ENCODE measurements around the gene PCCA. TPM values are rescaled to one million over a fixed set of nuclear protein-coding genes. Genes with fewer than 3 reads are reported as not detected.

Gene PCCA
- total and polyA plus RNA-seq, 2 donors (not counting 3 experiments of a cell fraction or from before 2014, with no cell fraction given): 5.7 to 20.2 TPM

DNA sequence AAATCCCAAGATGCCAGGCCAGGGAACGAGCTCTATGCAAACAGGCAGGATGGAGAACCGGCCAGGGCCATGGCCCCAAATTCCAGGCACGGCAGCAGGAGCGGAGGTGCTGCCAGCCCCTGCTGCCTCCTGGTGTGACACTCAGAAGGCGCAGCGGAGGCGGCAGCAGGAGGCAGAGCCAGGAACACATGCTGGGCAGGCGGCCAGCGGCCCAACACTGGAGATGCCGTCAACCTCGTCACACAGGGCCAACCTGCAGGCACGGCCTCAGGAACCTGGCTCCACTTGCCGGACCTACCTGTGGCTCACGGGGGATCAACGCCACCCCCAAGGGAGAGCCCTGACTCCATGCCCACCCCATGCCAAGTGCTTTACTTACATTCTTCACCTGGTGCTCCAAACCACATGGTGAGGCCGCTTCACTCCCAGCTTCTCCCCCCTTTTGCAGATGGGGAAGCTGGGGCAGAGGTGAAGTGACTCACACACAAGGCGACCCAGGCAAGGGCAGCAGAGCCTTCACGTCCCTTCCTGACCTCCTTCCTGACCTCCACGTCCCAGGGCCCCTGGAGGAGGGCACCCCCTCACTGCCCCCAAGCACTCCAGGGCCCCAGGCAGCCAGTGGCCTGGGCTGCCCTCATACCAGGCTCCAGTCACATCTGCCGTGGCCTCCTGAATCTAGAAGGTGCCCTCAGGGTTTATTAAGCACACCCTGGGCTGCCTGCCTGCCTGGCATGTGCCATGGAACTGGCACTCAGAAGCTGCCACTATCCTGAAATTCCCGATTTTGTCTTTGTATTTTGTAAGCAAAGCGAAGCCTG, 456.2 kb downstream of the PCCA start:
- DNase-seq (ENCODE audit: low read depth, low spot score): peak; percentile 66
- POLR2A ChIA-PET: no interaction called here
- FAIRE-seq: peak; percentile 76

DNA sequence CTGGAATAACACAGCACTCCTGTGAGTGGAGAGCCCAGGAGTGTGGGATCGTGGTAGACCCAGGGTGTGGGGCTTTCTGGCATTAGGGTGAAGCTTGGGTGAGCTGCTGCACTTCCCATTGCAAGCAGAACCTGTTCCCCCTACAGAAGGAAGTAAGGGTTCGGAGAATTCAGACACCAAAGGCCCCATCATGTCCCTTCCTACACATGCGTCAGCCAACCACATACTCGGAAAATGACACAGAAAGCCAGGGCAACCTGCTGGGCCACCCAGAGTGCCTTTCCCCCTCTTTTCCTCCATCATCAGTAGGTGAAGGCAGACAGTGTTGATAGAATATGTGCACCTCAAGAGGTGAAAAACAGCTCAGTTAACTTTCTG, 456.8 kb downstream of the PCCA start:
- FAIRE-seq: peak; percentile 18
- POLR2A ChIA-PET: interaction anchor here (0.7 kb wide), 1 partner anchor 160 kb away, joined by 5 read pairs; no protein-coding TSS in a partner anchor

More for the DNA sequence above, 456.2 kb downstream of the PCCA start:
- intact Hi-C loops (cut with micrococcal nuclease): loop anchor here (1.0 kb wide), 2 partner anchors 43 to 629 kb away; partner anchors contain the start of gene GGACT
- Histone ChIP-seq H3K36me3 (ENCODE audit: control insufficient read depth in 2 of 2, extremely low read depth in 1 of 2, insufficient read depth in 2 of 2, low read length in 2 of 2) (no peaks in the 10 kb centered on the region), H4K20me1 (replicated peaks; ENCODE audit: control insufficient read depth, extremely low read depth, insufficient read depth, low read length) (no peaks in the 10 kb centered on the region), H2AFZ (ENCODE audit: low read depth, low read length) (no peak overlapping the region), H3K4me3 (replicated peaks in 1 of 3; ENCODE audit: insufficient read depth in 1 of 3, low read depth in 1 of 3, low read length in 3 of 3) (no peak overlapping the region), H3K4me1 (ENCODE audit: control insufficient read depth, extremely low read depth, insufficient read depth, low read length) (peaks cover 13% of the 10 kb centered on the region), H3K9me3 (replicated peaks; ENCODE audit: control insufficient read depth, insufficient read depth, low read length) (no peaks in the 10 kb centered on the region), H3K27me3 (ENCODE audit: control insufficient read depth in 2 of 2, insufficient read depth in 2 of 2, low read length in 2 of 2) (no peaks in the 10 kb centered on the region), H3K9ac (replicated peaks; ENCODE audit: extremely low read depth, insufficient read depth, low read length) (no peak overlapping the region), H3K4me2 (ENCODE audit: insufficient read depth, low read length) (peak overlapping the region; percentile 23), H3K79me2 (ENCODE audit: control insufficient read depth, insufficient read depth, low read length) (no peaks in the 10 kb centered on the region), H3K27ac (ENCODE audit: insufficient read depth, low read depth, low read length) (no peak overlapping the region), H3K9me1 (replicated peaks; ENCODE audit: control insufficient read depth, extremely low read depth, insufficient read depth, low read length) (no peaks in the 10 kb centered on the region)
- BruUV-seq (replicated peaks): no TSS peak
- TF ChIP-seq POLR2AphosphoS5 (IDR thresholded peaks at IDR 0.05; ENCODE audit: insufficient read depth, low read depth, low read length): no peak
- TF ChIP-seq, protein P1, sequence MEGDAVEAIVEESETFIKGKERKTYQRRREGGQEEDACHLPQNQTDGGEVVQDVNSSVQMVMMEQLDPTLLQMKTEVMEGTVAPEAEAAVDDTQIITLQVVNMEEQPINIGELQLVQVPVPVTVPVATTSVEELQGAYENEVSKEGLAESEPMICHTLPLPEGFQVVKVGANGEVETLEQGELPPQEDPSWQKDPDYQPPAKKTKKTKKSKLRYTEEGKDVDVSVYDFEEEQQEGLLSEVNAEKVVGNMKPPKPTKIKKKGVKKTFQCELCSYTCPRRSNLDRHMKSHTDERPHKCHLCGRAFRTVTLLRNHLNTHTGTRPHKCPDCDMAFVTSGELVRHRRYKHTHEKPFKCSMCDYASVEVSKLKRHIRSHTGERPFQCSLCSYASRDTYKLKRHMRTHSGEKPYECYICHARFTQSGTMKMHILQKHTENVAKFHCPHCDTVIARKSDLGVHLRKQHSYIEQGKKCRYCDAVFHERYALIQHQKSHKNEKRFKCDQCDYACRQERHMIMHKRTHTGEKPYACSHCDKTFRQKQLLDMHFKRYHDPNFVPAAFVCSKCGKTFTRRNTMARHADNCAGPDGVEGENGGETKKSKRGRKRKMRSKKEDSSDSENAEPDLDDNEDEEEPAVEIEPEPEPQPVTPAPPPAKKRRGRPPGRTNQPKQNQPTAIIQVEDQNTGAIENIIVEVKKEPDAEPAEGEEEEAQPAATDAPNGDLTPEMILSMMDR (IDR thresholded peaks at IDR 0.05; ENCODE audit: extremely low read depth in 1 of 2, insufficient read depth in 1 of 2, low read depth in 1 of 2, low read length in 2 of 2): peak in 1 of 2 donors; percentile 26
- TF ChIP-seq GATA2 (IDR thresholded peaks at IDR 0.05; ENCODE audit: insufficient read depth, insufficient read length, low read depth, low read length): no peak
- CTCF ChIA-PET: no interaction called here
- dilution Hi-C loops (cut with MboI; ENCODE audit: extremely low pct_ligation_motif_present, low sequenced_read_pairs): no loop called here

More for the DNA sequence above, 456.8 kb downstream of the PCCA start:
- Histone ChIP-seq H3K27me3 (ENCODE audit: control insufficient read depth in 2 of 2, insufficient read depth in 2 of 2, low read length in 2 of 2) (no peaks in the 10 kb centered on the region), H2AFZ (ENCODE audit: low read depth, low read length) (no peak overlapping the region), H3K79me2 (ENCODE audit: control insufficient read depth, insufficient read depth, low read length) (no peaks in the 10 kb centered on the region), H3K4me3 (replicated peaks in 1 of 3; ENCODE audit: insufficient read depth in 1 of 3, low read depth in 1 of 3, low read length in 3 of 3) (no peak overlapping the region), H3K9me1 (replicated peaks; ENCODE audit: control insufficient read depth, extremely low read depth, insufficient read depth, low read length) (no peaks in the 10 kb centered on the region), H4K20me1 (replicated peaks; ENCODE audit: control insufficient read depth, extremely low read depth, insufficient read depth, low read length) (no peaks in the 10 kb centered on the region), H3K4me2 (ENCODE audit: insufficient read depth, low read length) (no peak overlapping the region), H3K36me3 (ENCODE audit: control insufficient read depth in 2 of 2, extremely low read depth in 1 of 2, insufficient read depth in 2 of 2, low read length in 2 of 2) (no peaks in the 10 kb centered on the region), H3K9me3 (replicated peaks; ENCODE audit: control insufficient read depth, insufficient read depth, low read length) (no peaks in the 10 kb centered on the region), H3K4me1 (ENCODE audit: control insufficient read depth, extremely low read depth, insufficient read depth, low read length) (peaks cover 13% of the 10 kb centered on the region), H3K9ac (replicated peaks; ENCODE audit: extremely low read depth, insufficient read depth, low read length) (no peak overlapping the region), H3K27ac (ENCODE audit: insufficient read depth, low read depth, low read length) (no peak overlapping the region)
- DNase-seq (ENCODE audit: low read depth, low spot score): no peak
- TF ChIP-seq EZH2 (IDR thresholded peaks at IDR 0.05; ENCODE audit: borderline replicate concordance, low read depth, low read length, severe bottlenecking) (no peak), JUN (IDR thresholded peaks at IDR 0.05; ENCODE audit: borderline replicate concordance, insufficient read depth, insufficient read length, low read depth) (no peak), POLR2AphosphoS5 (IDR thresholded peaks at IDR 0.05; ENCODE audit: insufficient read depth, low read depth, low read length) (no peak), GATA2 (IDR thresholded peaks at IDR 0.05; ENCODE audit: insufficient read depth, insufficient read length, low read depth, low read length) (no peak), POLR2A (IDR thresholded peaks at IDR 0.05; ENCODE audit: low read depth, low read length) (no peak), FOS (IDR thresholded peaks at IDR 0.05; ENCODE audit: borderline replicate concordance, insufficient read depth, low read length) (no peak), MYC (IDR thresholded peaks at IDR 0.05; ENCODE audit: low read depth, low read length) (no peak)
- TF ChIP-seq, protein P1 (IDR thresholded peaks at IDR 0.05; ENCODE audit: extremely low read depth in 1 of 2, insufficient read depth in 1 of 2, low read depth in 1 of 2, low read length in 2 of 2): no peak
- TF ChIP-seq, protein P2, sequence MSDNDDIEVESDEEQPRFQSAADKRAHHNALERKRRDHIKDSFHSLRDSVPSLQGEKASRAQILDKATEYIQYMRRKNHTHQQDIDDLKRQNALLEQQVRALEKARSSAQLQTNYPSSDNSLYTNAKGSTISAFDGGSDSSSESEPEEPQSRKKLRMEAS (IDR thresholded peaks at IDR 0.05; ENCODE audit: insufficient read depth, insufficient read length): no peak
- CTCF ChIA-PET: no interaction called here
- no TSS peak for BruUV-seq (replicated peaks)
- dilution Hi-C loops (cut with MboI; ENCODE audit: extremely low pct_ligation_motif_present, low sequenced_read_pairs) (no loop called here), intact Hi-C loops (cut with micrococcal nuclease) (no loop called here)
